Hepatocyte (in vitro differentiated cells): Measurements from ENCODE around the gene SPAG4.

Experiments used
- CTCF ChIP-seq: fragments of 200-600 bp; sonication (generic); IDR thresholded peaks from 2 replicates; pipeline ENCODE4 v1.5.1; 2016; ENCODE audit warnings: antibody characterized with exemption, mild to moderate bottlenecking; ENCODE audit not compliant: poor library complexity
- EZH2 ChIP-seq: fragments of 200-600 bp; sonication (generic); IDR thresholded peaks from 2 replicates; pipeline ENCODE4 v1.6.1; 2016; ENCODE audit warnings: antibody characterized with exemption, mild to moderate bottlenecking, borderline replicate concordance
- EZH2phosphoT487 ChIP-seq: fragments of 200-600 bp; sonication (generic); IDR thresholded peaks from one replicate; pipeline ENCODE4 v1.6.1; 2018; ENCODE audit warnings: antibody characterized with exemption, mild to moderate bottlenecking, low read depth, moderate library complexity; ENCODE audit not compliant: unreplicated experiment, severe bottlenecking

- TF ChIP-seq CTCF, result no peak
- no peak for TF ChIP-seq EZH2phosphoT487
- no peak for TF ChIP-seq EZH2
These were observed 8.5 kb upstream of the SPAG4 start for GRCh38 chr20:35607003-35607735.
